Measurements from ENCODE around the gene THNSL1. TPM values are rescaled to one million over a fixed set of nuclear protein-coding genes. Genes with fewer than 3 reads are reported as not detected.

Gene THNSL1
- total RNA-seq, 2 donors from 2014 or later: 2.3 to 4.5 TPM

- intact Hi-C loops (cut with DNase I): no loop called here
- Histone ChIP-seq H3K27ac (no peak overlapping the region), H3K9me3 (no peaks in the 10 kb centered on the region), H3K4me3 (no peak overlapping the region), H3K27me3 (no peaks in the 10 kb centered on the region), H3K36me3 (no peaks in the 10 kb centered on the region), H3K4me1 (no peaks in the 10 kb centered on the region), H3K9ac (ENCODE audit: low read depth in 2 of 2, low read length in 2 of 2) (no peak overlapping the region)
- TF ChIP-seq CTCF (IDR thresholded peaks at IDR 0.05): no peak
- no peak for DNase-seq
Observed at GRCh38 chr10:25056726-25057125, 40.3 kb downstream of the THNSL1 start.

GRCh38 chr10:25057886-25058285 lies 41.5 kb downstream of the THNSL1 start:
- no peaks in the 10 kb centered on the region for H3K27me3 ChIP-seq
- TF ChIP-seq CTCF (IDR thresholded peaks at IDR 0.05): no peak
- DNase-seq: peak; percentile 13
- no peak overlapping the region for H3K9ac ChIP-seq (ENCODE audit: low read depth in 2 of 2, low read length in 2 of 2)
- H3K27ac ChIP-seq: no peak overlapping the region
- H3K36me3 ChIP-seq: no peaks in the 10 kb centered on the region
- intact Hi-C loops (cut with DNase I): no loop called here
- H3K9me3 ChIP-seq: no peaks in the 10 kb centered on the region
- no peaks in the 10 kb centered on the region for H3K4me1 ChIP-seq
- H3K4me3 ChIP-seq: no peak overlapping the region

- Histone ChIP-seq H3K4me1 (no peaks in the 10 kb centered on the region), H3K9ac (ENCODE audit: low read depth in 2 of 2, low read length in 2 of 2) (no peak overlapping the region), H3K36me3 (no peaks in the 10 kb centered on the region), H3K9me3 (no peaks in the 10 kb centered on the region), H3K27me3 (no peaks in the 10 kb centered on the region), H3K27ac (peak overlapping the region; percentile 33), H3K4me3 (no peak overlapping the region)
- DNase-seq: peak; percentile 77
- TF ChIP-seq CTCF (IDR thresholded peaks at IDR 0.05): no peak
- intact Hi-C loops (cut with DNase I): no loop called here
Observed at GRCh38 chr10:25059990-25060389, 43.6 kb downstream of the THNSL1 start.

- peak overlapping the region; percentile 83 for H3K27ac ChIP-seq
- TF ChIP-seq CTCF (IDR thresholded peaks at IDR 0.05): no peak
- H3K27me3 ChIP-seq: no peaks in the 10 kb centered on the region
- H3K9me3 ChIP-seq: no peaks in the 10 kb centered on the region
- no peaks in the 10 kb centered on the region for H3K4me1 ChIP-seq
- DNase-seq: no peak
- intact Hi-C loops (cut with DNase I): no loop called here
- H3K36me3 ChIP-seq: no peaks in the 10 kb centered on the region
- no peak overlapping the region for H3K4me3 ChIP-seq
- H3K9ac ChIP-seq (ENCODE audit: low read depth in 2 of 2, low read length in 2 of 2): no peak overlapping the region
Observed at GRCh38 chr10:25061125-25061524, 44.7 kb downstream of the THNSL1 start.

- Histone ChIP-seq H3K27me3 (no peaks in the 10 kb centered on the region), H3K9ac (ENCODE audit: low read depth in 2 of 2, low read length in 2 of 2) (peak overlapping the region in 1 of 2 donors; percentile 35), H3K9me3 (no peaks in the 10 kb centered on the region), H3K4me3 (peak overlapping the region; percentile 4), H3K27ac (peak overlapping the region; percentile 83), H3K4me1 (no peaks in the 10 kb centered on the region), H3K36me3 (no peaks in the 10 kb centered on the region)
- no peak for TF ChIP-seq CTCF (IDR thresholded peaks at IDR 0.05)
- intact Hi-C loops (cut with DNase I): no loop called here
- no peak for DNase-seq
Observed at GRCh38 chr10:25061711-25062449, 45.5 kb downstream of the THNSL1 start.
